ENCODE measurements around the gene RIT2. TPM values are rescaled to one million over a fixed set of nuclear protein-coding genes. Genes with fewer than 3 reads are reported as not detected.

RIT2 gene
- total and polyA plus RNA-seq, 8 donors = not detected

- intact Hi-C loops (cut with DNase I; ENCODE audit: low total_unique reads) = no loop called here
- H3K27ac ChIP-seq = no peak overlapping the region
- H3K4me3 ChIP-seq = no peak overlapping the region
- H3K4me1 ChIP-seq = no peaks in the 10 kb centered on the region
- no peak for DNase-seq
- H3K36me3 ChIP-seq = no peaks in the 10 kb centered on the region
- TF ChIP-seq POLR2AphosphoS5 (IDR thresholded peaks at IDR 0.05) = no peak
- no peak for TF ChIP-seq EP300 (IDR thresholded peaks at IDR 0.05)
- TF ChIP-seq CTCF (IDR thresholded peaks at IDR 0.05) = no peak
- no peak for TF ChIP-seq POLR2A (IDR thresholded peaks at IDR 0.05)
- no peaks in the 10 kb centered on the region for H3K27me3 ChIP-seq
- no peaks in the 10 kb centered on the region for H3K9me3 ChIP-seq
These were observed 337.5 kb downstream of the RIT2 start for GRCh38 chr18:42778024-42778423.

- Histone ChIP-seq H3K27me3 (no peaks in the 10 kb centered on the region), H3K4me1 (no peaks in the 10 kb centered on the region), H3K36me3 (no peaks in the 10 kb centered on the region), H3K4me3 (no peak overlapping the region), H3K9me3 (no peaks in the 10 kb centered on the region), H3K27ac (no peak overlapping the region)
- no peak for DNase-seq
- intact Hi-C loops (cut with DNase I; ENCODE audit: low total_unique reads) = no loop called here
- WGBS, 5 donors = 28 to 43% (median 33%) methylated on average over 1 of the region's 1 CpG
- no peak for TF ChIP-seq EP300 (IDR thresholded peaks at IDR 0.05)
- TF ChIP-seq CTCF (IDR thresholded peaks at IDR 0.05) = no peak
- TF ChIP-seq POLR2A (IDR thresholded peaks at IDR 0.05) = no peak
- no peak for TF ChIP-seq POLR2AphosphoS5 (IDR thresholded peaks at IDR 0.05)
These were observed 341.6 kb downstream of the RIT2 start for GRCh38 chr18:42773870-42774269.

GRCh38 chr18:42771936-42772335, 343.5 kb downstream of the RIT2 start:
- H3K4me3 ChIP-seq = no peak overlapping the region
- no peak for TF ChIP-seq POLR2A (IDR thresholded peaks at IDR 0.05)
- no peak for TF ChIP-seq CTCF (IDR thresholded peaks at IDR 0.05)
- no peak for TF ChIP-seq POLR2AphosphoS5 (IDR thresholded peaks at IDR 0.05)
- TF ChIP-seq EP300 (IDR thresholded peaks at IDR 0.05) = no peak
- no peak for DNase-seq
- no peaks in the 10 kb centered on the region for H3K36me3 ChIP-seq
- no peaks in the 10 kb centered on the region for H3K9me3 ChIP-seq
- no peaks in the 10 kb centered on the region for H3K27me3 ChIP-seq
- H3K4me1 ChIP-seq = no peaks in the 10 kb centered on the region
- H3K27ac ChIP-seq = no peak overlapping the region
- intact Hi-C loops (cut with DNase I; ENCODE audit: low total_unique reads) = no loop called here

- H3K27me3 ChIP-seq = no peaks in the 10 kb centered on the region
- no peak for DNase-seq
- no peaks in the 10 kb centered on the region for H3K9me3 ChIP-seq
- no peaks in the 10 kb centered on the region for H3K36me3 ChIP-seq
- no peaks in the 10 kb centered on the region for H3K4me1 ChIP-seq
- intact Hi-C loops (cut with DNase I; ENCODE audit: low total_unique reads) = no loop called here
- no peak overlapping the region for H3K4me3 ChIP-seq
- no peak for TF ChIP-seq CTCF (IDR thresholded peaks at IDR 0.05)
- TF ChIP-seq EP300 (IDR thresholded peaks at IDR 0.05) = no peak
- no peak for TF ChIP-seq POLR2AphosphoS5 (IDR thresholded peaks at IDR 0.05)
- 38 to 47% (median 43%) methylated on average over 2 of the region's 2 CpGs for whole genome bisulfite sequencing, 5 donors
- no peak overlapping the region for H3K27ac ChIP-seq
These were observed 350.2 kb downstream of the RIT2 start for GRCh38 chr18:42765302-42765701.

- no peaks in the 10 kb centered on the region for H3K36me3 ChIP-seq
- WGBS, 5 donors = 60 to 74% (median 71%) methylated on average over 1 of the region's 1 CpG
- DNase-seq = no peak
- H3K27me3 ChIP-seq = no peaks in the 10 kb centered on the region
- no peaks in the 10 kb centered on the region for H3K9me3 ChIP-seq
- no peak overlapping the region for H3K27ac ChIP-seq
- intact Hi-C loops (cut with DNase I; ENCODE audit: low total_unique reads) = no loop called here
- H3K4me3 ChIP-seq = no peak overlapping the region
- no peaks in the 10 kb centered on the region for H3K4me1 ChIP-seq
- no peak for TF ChIP-seq POLR2AphosphoS5 (IDR thresholded peaks at IDR 0.05)
- TF ChIP-seq POLR2A (IDR thresholded peaks at IDR 0.05) = no peak
- TF ChIP-seq CTCF (IDR thresholded peaks at IDR 0.05) = no peak
- no peak for TF ChIP-seq EP300 (IDR thresholded peaks at IDR 0.05)
These were observed 355.2 kb downstream of the RIT2 start for GRCh38 chr18:42760290-42760689.
